DND-41 (cell line): Measurements from ENCODE around the gene AUTS2.

ENCODE experiments used
- ATAC-seq: fragments of 200-7000 bp; cut with Tn5 transposase; 3 replicates; pipeline ENCODE4 v1.9.1; 2021; ENCODE audit warnings: low read depth; ENCODE audit not compliant: insufficient read depth
- DNase-seq: peaks from one replicate; pipeline ENCODE4 v3.0.0-alpha.2; 2020
- H2AFZ ChIP-seq: 2 replicates; pipeline ENCODE4 v1.6.0; 2012; ENCODE audit warnings: low read depth, low read length
- H3K27ac ChIP-seq: 2 replicates; pipeline ENCODE4 v1.5.1; 2012; ENCODE audit warnings: low read length, inconsistent platforms
- H3K27me3 ChIP-seq: fragments of 200-600 bp; sonication (generic); 2 replicates; pipeline ENCODE4 v1.6.0; 2012; ENCODE audit warnings: low read length, mild to moderate bottlenecking, inconsistent platforms; ENCODE audit not compliant: insufficient read depth, poor library complexity
- H3K36me3 ChIP-seq: 2 replicates; pipeline ENCODE4 v1.5.1; 2012; ENCODE audit warnings: low read length, inconsistent platforms; ENCODE audit not compliant: insufficient read depth
- H3K4me1 ChIP-seq: 2 replicates; pipeline ENCODE4 v1.5.1; 2012; ENCODE audit warnings: mild to moderate bottlenecking, low read length; ENCODE audit not compliant: insufficient read depth
- H3K4me2 ChIP-seq: 2 replicates; pipeline ENCODE4 v1.6.0; 2012; ENCODE audit warnings: mild to moderate bottlenecking, moderate library complexity, low read length, inconsistent platforms; ENCODE audit not compliant: insufficient read depth
- H3K4me3 ChIP-seq, 2 experiments: fragments of 200-600 bp in 1 of 2; shearing (Covaris generic) in 1 of 2; 2 replicates each; pipeline ENCODE4 v1.5.1; 2012 to 2016; ENCODE audit warnings: inconsistent platforms in 2 of 2, low read length in 2 of 2, mild to moderate bottlenecking in 2 of 2, low read depth in 1 of 2, moderate library complexity in 1 of 2
- H3K79me2 ChIP-seq: 2 replicates; pipeline ENCODE4 v1.6.0; 2012; ENCODE audit warnings: low read length, inconsistent platforms; ENCODE audit not compliant: insufficient read depth
- H3K9ac ChIP-seq: 2 replicates; pipeline ENCODE4 v1.6.0; 2012; ENCODE audit warnings: low read depth, mild to moderate bottlenecking, inconsistent platforms, low read length, moderate library complexity
- H3K9me3 ChIP-seq: 2 replicates; pipeline ENCODE4 v1.5.1; 2012; ENCODE audit warnings: low read length, moderate library complexity, mild to moderate bottlenecking, inconsistent platforms; ENCODE audit not compliant: insufficient read depth, severe bottlenecking
- H4K20me1 ChIP-seq: 2 replicates; pipeline ENCODE4 v1.6.0; 2012; ENCODE audit warnings: low read length; ENCODE audit not compliant: insufficient read depth
- EZH2 ChIP-seq: IDR thresholded peaks from 3 replicates; pipeline ENCODE4 v1.6.1; 2012; ENCODE audit warnings: borderline replicate concordance, low read depth, mild to moderate bottlenecking, moderate library complexity, low read length, inconsistent platforms; ENCODE audit not compliant: severe bottlenecking
- TF ChIP-seq, protein P1 (sequence below): IDR thresholded peaks from 2 replicates; pipeline ENCODE4 v1.5.1; 2012; ENCODE audit warnings: borderline replicate concordance, low read length, moderate library complexity, mild to moderate bottlenecking; ENCODE audit not compliant: poor library complexity, severe bottlenecking; ENCODE audit errors: extremely low read depth

Gene AUTS2

DNA sequence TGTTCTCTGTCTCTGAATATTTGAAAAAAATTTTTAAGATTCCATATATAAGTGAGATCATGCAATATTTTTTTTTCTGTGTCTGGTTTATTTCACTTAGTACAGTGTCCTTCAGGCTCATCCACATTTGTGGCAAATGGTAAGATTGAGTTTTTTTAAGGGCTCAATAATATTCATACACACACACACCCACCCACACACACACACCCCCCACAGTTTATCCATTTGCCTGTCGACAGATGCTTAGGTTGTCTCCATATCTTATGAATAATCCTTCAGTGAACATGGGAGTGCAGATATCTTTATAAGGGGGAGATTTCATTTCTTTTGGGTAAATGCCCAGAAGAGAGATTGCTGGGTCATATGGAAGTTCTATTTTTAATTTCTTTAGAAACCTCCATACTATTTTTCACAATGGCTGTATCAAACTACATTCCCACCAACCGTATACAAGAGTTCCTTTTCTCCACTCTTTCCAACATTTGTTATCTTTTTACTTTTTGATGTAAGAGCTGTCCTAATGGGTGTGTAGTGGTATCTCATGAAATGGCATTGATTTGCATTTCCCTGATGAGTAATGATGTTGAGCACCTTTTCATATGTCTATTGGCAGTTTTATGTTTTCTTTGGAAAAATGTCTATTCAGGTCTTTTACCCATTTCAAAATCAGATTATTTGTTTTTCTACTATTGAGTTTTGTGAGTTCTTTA, 35.0 kb downstream of the AUTS2 start:
- Histone ChIP-seq H3K9me3 (no peaks in the 10 kb centered on the region), H4K20me1 (peaks cover 35% of the 10 kb centered on the region), H3K36me3 (no peaks in the 10 kb centered on the region), H2AFZ (no peak overlapping the region), H3K79me2 (peaks cover 56% of the 10 kb centered on the region), H3K4me1 (no peaks in the 10 kb centered on the region), H3K4me2 (no peak overlapping the region), H3K4me3 (no peak overlapping the region), H3K9ac (no peak overlapping the region), H3K27me3 (no peaks in the 10 kb centered on the region), H3K27ac (no peak overlapping the region)
- DNase-seq (no peak), ATAC-seq (no peak)
- TF ChIP-seq, protein P1, sequence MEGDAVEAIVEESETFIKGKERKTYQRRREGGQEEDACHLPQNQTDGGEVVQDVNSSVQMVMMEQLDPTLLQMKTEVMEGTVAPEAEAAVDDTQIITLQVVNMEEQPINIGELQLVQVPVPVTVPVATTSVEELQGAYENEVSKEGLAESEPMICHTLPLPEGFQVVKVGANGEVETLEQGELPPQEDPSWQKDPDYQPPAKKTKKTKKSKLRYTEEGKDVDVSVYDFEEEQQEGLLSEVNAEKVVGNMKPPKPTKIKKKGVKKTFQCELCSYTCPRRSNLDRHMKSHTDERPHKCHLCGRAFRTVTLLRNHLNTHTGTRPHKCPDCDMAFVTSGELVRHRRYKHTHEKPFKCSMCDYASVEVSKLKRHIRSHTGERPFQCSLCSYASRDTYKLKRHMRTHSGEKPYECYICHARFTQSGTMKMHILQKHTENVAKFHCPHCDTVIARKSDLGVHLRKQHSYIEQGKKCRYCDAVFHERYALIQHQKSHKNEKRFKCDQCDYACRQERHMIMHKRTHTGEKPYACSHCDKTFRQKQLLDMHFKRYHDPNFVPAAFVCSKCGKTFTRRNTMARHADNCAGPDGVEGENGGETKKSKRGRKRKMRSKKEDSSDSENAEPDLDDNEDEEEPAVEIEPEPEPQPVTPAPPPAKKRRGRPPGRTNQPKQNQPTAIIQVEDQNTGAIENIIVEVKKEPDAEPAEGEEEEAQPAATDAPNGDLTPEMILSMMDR = no peak
- TF ChIP-seq EZH2 = no peak

DNA sequence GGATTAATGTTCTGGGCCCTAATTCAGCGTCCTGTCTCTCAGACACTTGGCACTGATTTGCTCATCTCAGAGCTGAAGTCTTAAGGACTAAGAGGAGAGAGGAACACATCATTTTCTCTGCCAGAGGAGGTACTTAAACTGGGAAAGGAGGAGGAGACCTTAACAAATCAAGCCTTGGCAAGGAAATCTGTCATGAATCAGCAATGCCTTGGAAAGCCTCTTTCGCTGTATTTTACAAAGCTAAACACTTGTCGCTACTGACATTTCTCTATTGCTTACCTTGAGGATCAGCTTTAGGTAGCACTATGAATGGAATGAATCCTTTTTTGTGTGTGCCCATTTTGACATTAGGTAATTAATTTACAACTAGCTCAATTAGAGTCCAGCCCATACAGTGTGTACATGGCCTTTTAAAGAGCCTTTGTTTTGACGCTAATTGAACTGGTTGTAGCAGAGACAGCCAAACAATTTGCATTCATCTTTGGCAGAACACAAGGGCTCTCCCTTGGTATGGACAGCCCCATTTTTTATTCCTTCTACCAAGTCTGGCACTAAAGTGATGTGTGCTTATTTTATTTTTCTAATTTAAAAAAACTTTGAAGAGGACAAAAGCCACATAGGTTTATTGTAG, 37.4 kb downstream of the AUTS2 start:
- Histone ChIP-seq H3K9ac (no peak overlapping the region), H3K9me3 (no peaks in the 10 kb centered on the region), H3K27me3 (no peaks in the 10 kb centered on the region), H3K4me3 (no peak overlapping the region), H2AFZ (no peak overlapping the region), H3K4me1 (no peaks in the 10 kb centered on the region), H3K4me2 (no peak overlapping the region), H3K27ac (no peak overlapping the region), H3K79me2 (peaks cover 62% of the 10 kb centered on the region), H3K36me3 (no peaks in the 10 kb centered on the region), H4K20me1 (peaks cover 28% of the 10 kb centered on the region; the same call in 1 of the 2 replicates)
- ATAC-seq (no peak), DNase-seq (no peak)
- TF ChIP-seq, protein P1 = no peak
- no peak for TF ChIP-seq EZH2

DNA sequence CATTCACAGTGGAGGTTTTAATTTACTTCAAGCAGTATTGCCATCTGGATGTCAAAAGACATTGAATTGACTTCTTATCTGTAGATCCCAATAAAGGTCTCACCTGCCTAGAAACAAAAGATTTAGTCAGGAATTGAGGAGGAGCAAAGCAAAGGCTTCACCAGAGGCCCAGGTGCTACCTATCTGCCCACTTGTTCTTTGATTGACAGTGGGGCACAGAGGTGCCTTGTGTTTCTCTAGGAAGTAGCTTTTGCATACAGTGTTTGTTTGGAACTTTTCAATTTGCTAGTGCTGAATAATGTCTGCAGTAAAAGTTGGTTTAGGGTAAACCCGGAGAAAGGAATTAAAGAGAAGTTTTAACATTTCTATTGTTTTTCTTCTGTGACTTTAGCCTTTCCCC, 40.4 kb downstream of the AUTS2 start:
- Histone ChIP-seq H3K79me2 (peaks cover 68% of the 10 kb centered on the region), H2AFZ (no peak overlapping the region), H3K27me3 (no peaks in the 10 kb centered on the region), H3K4me1 (no peaks in the 10 kb centered on the region), H3K4me3 (no peak overlapping the region), H3K4me2 (no peak overlapping the region), H4K20me1 (peaks cover 31% of the 10 kb centered on the region; the same call in 1 of the 2 replicates), H3K9ac (no peak overlapping the region), H3K27ac (no peak overlapping the region), H3K9me3 (no peaks in the 10 kb centered on the region), H3K36me3 (no peaks in the 10 kb centered on the region)
- ATAC-seq (no peak), DNase-seq (no peak)
- no peak for TF ChIP-seq EZH2
- TF ChIP-seq, protein P1 = no peak
